Measurements from ENCODE around the gene SERGEF. TPM values are rescaled to one million over a fixed set of nuclear protein-coding genes. Genes with fewer than 3 reads are reported as not detected.

SERGEF gene
- total RNA-seq, 1 experiment from 2014 or later, result 28.7 TPM

DNA sequence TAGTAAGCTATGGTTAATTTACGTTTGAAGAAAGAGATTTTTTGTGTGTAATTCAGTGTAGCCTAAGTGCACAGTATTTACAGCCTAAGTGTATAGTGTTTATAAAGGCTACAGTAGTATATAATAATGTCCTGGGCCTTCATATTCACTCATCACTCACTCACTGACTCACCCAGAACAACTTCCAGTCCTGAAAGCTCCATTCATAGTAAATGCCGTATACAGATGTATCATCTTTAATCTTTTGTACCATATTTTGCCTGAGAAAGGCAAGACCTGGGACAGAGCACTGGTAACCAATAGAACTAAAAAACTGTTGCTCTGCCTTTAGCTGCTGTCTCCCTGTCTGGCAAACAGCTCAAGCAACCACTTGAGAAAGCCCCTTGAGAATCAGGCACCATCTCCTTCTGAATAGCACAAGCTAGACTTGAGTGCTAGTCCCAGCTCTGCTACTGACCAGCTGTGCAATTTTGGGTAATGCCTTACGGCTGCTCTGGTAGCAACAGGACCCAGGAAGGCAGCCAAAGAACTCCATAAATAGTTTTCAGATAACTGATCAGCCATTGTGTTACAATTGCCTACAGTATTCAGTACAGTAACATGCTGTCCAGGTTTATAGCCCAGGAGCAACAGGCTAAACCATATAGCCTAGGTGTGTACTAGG, 146.9 kb downstream of the SERGEF start:
- no TSS peak for BruUV-seq (replicated peaks)
- Histone ChIP-seq H3K27ac (no peak overlapping the region), H2AFZ (no peak overlapping the region), H3K36me3 (ENCODE audit: low read depth) (no peaks in the 10 kb centered on the region), H3K4me1 (replicated peaks; ENCODE audit: insufficient read depth) (no peaks in the 10 kb centered on the region), H3K79me2 (ENCODE audit: low read depth) (no peaks in the 10 kb centered on the region), H3K27me3 (ENCODE audit: insufficient read depth, low read depth) (no peaks in the 10 kb centered on the region), H3K9me2 (ENCODE audit: insufficient read depth) (no peaks in the 10 kb centered on the region), H3K4me3 (no peak overlapping the region), H4K20me1 (ENCODE audit: insufficient read depth) (no peaks in the 10 kb centered on the region), H3K9me3 (ENCODE audit: insufficient read depth, low read depth) (no peaks in the 10 kb centered on the region; the same call in 1 of the 2 replicates), H3K4me2 (no peak overlapping the region), H3F3A (ENCODE audit: insufficient read depth, low read depth) (no peaks in the 10 kb centered on the region)
- POLR2A ChIA-PET (ENCODE audit: unreplicated experiment), result no interaction called here
- intact Hi-C loops (cut with micrococcal nuclease; ENCODE audit: unreplicated experiment), result no loop called here
- TF ChIP-seq EZH2 (IDR thresholded peaks at IDR 0.05; ENCODE audit: low read depth), result no peak
- TF ChIP-seq, protein P1, sequence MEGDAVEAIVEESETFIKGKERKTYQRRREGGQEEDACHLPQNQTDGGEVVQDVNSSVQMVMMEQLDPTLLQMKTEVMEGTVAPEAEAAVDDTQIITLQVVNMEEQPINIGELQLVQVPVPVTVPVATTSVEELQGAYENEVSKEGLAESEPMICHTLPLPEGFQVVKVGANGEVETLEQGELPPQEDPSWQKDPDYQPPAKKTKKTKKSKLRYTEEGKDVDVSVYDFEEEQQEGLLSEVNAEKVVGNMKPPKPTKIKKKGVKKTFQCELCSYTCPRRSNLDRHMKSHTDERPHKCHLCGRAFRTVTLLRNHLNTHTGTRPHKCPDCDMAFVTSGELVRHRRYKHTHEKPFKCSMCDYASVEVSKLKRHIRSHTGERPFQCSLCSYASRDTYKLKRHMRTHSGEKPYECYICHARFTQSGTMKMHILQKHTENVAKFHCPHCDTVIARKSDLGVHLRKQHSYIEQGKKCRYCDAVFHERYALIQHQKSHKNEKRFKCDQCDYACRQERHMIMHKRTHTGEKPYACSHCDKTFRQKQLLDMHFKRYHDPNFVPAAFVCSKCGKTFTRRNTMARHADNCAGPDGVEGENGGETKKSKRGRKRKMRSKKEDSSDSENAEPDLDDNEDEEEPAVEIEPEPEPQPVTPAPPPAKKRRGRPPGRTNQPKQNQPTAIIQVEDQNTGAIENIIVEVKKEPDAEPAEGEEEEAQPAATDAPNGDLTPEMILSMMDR (conservative IDR thresholded peaks at IDR 0.05), result no peak
- CTCF ChIA-PET, result no interaction called here
- no peak for DNase-seq

- Histone ChIP-seq H3K27me3 (ENCODE audit: insufficient read depth, low read depth) (no peaks in the 10 kb centered on the region), H3F3A (ENCODE audit: insufficient read depth, low read depth) (no peaks in the 10 kb centered on the region), H3K9me3 (ENCODE audit: insufficient read depth, low read depth) (no peaks in the 10 kb centered on the region; the same call in 1 of the 2 replicates), H3K4me3 (no peak overlapping the region), H4K20me1 (ENCODE audit: insufficient read depth) (no peaks in the 10 kb centered on the region), H3K79me2 (ENCODE audit: low read depth) (no peaks in the 10 kb centered on the region), H2AFZ (no peak overlapping the region), H3K4me2 (no peak overlapping the region), H3K4me1 (replicated peaks; ENCODE audit: insufficient read depth) (no peaks in the 10 kb centered on the region), H3K36me3 (ENCODE audit: low read depth) (no peaks in the 10 kb centered on the region), H3K9me2 (ENCODE audit: insufficient read depth) (no peaks in the 10 kb centered on the region), H3K27ac (no peak overlapping the region)
- BruUV-seq (replicated peaks), result no TSS peak
- TF ChIP-seq EZH2 (IDR thresholded peaks at IDR 0.05; ENCODE audit: low read depth), result no peak
- TF ChIP-seq, protein P1 (conservative IDR thresholded peaks at IDR 0.05), result peak; percentile 84
- ChIA-PET POLR2A (ENCODE audit: unreplicated experiment) (no interaction called here), CTCF (no interaction called here)
- DNase-seq, result peak in 1 of 2 experiments; percentile 18
- intact Hi-C loops (cut with micrococcal nuclease; ENCODE audit: unreplicated experiment), result no loop called here
Measured at GRCh38 chr11:17864478-17864941, 148.3 kb downstream of the SERGEF start.

GRCh38 chr11:17861036-17861755, 151.7 kb downstream of the SERGEF start:
- Histone ChIP-seq H3F3A (ENCODE audit: insufficient read depth, low read depth) (no peaks in the 10 kb centered on the region), H3K36me3 (ENCODE audit: low read depth) (no peaks in the 10 kb centered on the region; the same call in 1 of the 2 replicates), H4K20me1 (ENCODE audit: insufficient read depth) (no peaks in the 10 kb centered on the region), H3K27me3 (ENCODE audit: insufficient read depth, low read depth) (no peaks in the 10 kb centered on the region), H3K9me2 (ENCODE audit: insufficient read depth) (no peaks in the 10 kb centered on the region), H3K4me2 (no peak overlapping the region), H2AFZ (no peak overlapping the region), H3K4me3 (no peak overlapping the region), H3K27ac (no peak overlapping the region), H3K79me2 (ENCODE audit: low read depth) (no peaks in the 10 kb centered on the region), H3K9me3 (ENCODE audit: insufficient read depth, low read depth) (no peaks in the 10 kb centered on the region), H3K4me1 (replicated peaks; ENCODE audit: insufficient read depth) (no peaks in the 10 kb centered on the region)
- intact Hi-C loops (cut with micrococcal nuclease; ENCODE audit: unreplicated experiment), result no loop called here
- BruUV-seq (replicated peaks), result no TSS peak
- ChIA-PET POLR2A (ENCODE audit: unreplicated experiment) (no interaction called here), CTCF (no interaction called here)
- TF ChIP-seq, protein P1 (conservative IDR thresholded peaks at IDR 0.05), result no peak
- no peak for TF ChIP-seq EZH2 (IDR thresholded peaks at IDR 0.05; ENCODE audit: low read depth)
- no peak for DNase-seq

Data from PC-9 (cell line).